DMS 273 (cell line): Measurements from ENCODE around the gene CNOT1.
A peak's percentile ranks its signal among the peaks of the same experiment; 100 is the strongest.

Source experiments
- DNase-seq: peaks from one replicate; lab custom pipeline; 2025; ENCODE audit not compliant: unreplicated experiment; lab: John Stamatoyannopoulos, UW

CNOT1 gene

DNA sequence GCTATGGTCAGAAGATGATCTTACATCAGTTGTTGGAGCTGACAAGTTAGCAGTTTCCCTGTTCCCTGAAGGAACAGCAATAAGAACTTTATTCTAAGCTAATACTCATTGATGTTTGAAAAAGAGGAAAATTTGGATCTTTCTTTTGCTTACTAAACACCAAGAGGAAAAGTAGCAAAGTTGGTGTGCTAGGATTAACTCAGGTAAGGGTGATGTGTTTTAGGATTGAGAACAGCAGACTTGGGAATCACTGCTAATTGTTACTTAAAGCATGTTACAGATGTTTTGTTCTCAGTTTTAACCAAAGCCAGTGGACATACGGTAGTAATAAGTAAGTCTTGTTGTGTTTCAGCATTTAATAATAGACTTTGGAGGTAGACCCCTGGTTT lies 110.7 kb downstream of the CNOT1 start:
- no peak for DNase-seq

DNA sequence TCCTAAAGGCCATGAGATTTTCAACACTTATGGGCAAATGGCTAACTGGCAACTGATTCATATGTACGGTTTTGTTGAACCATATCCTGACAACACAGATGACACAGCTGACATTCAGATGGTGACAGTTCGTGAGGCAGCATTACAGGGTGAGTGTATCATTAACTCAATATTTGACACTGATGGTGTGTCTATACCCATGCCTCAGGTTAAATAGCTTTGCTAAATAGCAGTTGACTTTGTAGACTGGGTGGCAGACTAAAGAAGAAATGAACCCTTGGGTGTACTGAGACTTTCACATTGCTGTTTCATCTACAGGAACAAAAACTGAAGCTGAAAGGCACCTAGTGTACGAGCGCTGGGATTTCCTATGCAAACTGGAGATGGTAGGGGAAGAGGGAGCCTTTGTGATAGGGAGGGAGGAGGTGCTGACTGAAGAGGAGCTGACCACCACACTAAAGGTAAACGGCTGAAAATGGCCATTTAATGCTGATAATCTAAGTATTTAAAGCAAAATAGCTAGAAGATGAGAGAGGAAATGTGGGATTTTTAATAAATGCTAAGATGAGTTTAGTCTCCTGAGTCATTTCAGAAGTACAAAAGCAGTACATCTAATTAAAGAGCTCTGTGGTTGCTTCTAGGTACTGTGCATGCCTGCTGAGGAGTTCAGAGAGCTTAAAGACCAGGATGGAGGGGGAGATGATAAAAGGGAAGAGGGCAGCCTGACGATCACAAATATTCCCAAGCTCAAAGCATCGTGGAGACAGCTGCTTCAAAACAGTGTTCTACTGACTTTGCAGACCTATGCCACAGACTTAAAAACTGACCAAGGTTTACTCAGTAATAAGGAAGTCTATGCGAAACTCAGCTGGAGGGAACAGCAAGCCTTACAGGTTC lies 111.3 kb downstream of the CNOT1 start:
- no peak for DNase-seq

DNA sequence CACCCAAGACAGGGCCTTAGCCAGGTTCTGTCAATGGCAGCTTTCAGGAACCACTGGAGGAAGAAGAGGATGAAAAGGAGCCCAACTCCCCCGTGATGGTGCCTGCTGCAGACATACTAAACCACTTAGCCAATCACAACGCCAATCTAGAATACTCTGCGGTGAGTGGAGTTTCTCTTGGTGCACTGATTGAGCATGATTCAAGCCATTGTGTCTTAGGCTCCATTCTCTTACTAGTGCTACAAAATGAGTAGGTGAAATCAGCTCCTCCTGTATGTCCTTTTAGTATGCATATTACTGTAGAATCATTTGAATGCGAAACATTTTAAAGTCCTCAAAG lies 112.9 kb downstream of the CNOT1 start:
- DNase-seq = no peak

DNA sequence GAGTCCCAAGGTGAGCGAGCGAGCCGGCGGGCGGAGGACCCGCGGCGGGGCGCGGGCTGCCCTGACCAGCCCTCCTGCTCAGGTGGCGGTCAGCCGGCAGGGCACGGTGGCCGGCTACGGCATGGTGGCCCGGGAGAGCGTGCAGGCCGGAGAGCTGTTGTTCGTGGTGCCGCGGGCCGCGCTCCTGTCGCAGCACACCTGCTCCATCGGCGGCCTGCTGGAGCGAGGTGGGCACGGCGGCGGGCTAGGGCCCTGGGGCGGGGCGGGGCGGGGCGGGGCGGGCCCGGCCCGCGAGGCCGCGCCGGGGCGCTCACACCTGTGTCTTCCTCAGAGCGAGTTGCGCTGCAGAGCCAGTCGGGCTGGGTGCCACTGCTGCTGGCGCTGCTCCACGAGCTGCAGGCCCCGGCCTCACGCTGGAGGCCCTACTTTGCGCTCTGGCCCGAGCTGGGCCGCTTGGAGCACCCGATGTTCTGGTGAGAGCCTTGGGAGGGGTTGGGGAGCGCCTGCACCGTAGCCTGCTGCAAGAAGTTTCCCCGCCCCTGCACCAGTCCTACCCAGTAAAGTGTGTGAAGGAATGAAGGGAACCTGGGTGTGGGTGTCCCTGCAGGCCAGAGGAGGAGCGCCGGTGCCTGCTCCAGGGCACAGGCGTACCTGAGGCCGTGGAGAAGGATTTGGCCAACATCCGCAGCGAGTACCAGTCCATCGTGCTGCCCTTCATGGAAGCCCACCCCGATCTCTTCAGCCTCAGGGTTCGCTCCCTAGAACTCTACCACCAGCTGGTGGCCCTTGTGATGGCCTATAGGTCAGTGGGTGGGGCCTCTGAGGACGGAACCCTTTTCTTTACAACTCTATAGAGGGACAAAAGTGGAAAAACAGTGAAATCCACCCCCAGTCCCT lies 113.5 kb downstream of the CNOT1 start:
- DNase-seq = peak; percentile 78

- DNase-seq = peak; percentile 95
Observed at GRCh38 chr16:58515125-58515870, 114.3 kb downstream of the CNOT1 start, which contains the start of gene SETD6. SETD6 (plus strand) TSS chr16:58515517; CDS start chr16:58515538, 21 bp downstream.

GRCh38 chr16:58513874-58514273 lies 115.8 kb downstream of the CNOT1 start:
- DNase-seq = no peak

- DNase-seq = peak; percentile 89
Observed at GRCh38 chr16:58511933-58512815, 117.5 kb downstream of the CNOT1 start.

DNA sequence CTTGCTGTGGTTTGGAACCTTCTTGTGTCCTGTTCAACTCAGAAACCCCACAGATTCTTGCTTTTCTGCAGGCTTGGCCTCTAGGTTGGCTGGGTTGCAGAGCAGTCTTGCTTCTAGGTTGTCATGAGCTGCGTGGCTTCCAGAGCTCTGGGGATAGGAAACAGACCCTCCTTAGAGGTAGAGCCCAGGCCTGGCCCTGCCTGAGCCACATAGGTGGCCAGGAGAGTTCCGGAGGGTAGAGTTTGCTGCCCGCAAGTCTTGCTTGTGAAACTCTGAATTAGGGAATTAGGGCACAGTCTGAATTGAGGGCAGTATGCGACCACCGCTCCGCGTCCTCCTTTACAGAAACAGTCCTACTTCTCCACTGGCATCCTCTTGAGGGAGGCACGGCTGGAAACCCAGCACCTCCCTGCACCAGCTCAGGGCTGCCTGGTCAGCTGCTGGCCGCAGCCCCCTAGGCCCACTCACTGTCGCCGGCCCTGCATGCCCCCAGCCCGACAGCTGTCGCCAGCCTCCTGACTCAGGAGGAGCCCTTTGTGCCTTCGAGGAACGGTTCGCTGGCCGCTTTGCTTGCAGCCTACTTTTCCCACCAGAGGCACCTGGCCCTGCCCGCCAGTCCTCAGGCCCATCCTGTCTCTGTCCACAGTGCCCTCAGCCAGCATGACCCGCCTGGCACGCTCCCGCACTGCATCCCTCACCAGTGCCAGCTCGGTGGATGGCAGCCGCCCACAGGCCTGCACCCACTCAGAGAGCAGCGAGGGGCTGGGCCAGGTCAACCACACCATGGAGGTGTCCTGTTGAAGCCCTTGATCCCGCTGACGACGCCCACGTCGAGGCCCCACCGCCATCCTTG lies 118.6 kb downstream of the CNOT1 start:
- DNase-seq = no peak

DNA sequence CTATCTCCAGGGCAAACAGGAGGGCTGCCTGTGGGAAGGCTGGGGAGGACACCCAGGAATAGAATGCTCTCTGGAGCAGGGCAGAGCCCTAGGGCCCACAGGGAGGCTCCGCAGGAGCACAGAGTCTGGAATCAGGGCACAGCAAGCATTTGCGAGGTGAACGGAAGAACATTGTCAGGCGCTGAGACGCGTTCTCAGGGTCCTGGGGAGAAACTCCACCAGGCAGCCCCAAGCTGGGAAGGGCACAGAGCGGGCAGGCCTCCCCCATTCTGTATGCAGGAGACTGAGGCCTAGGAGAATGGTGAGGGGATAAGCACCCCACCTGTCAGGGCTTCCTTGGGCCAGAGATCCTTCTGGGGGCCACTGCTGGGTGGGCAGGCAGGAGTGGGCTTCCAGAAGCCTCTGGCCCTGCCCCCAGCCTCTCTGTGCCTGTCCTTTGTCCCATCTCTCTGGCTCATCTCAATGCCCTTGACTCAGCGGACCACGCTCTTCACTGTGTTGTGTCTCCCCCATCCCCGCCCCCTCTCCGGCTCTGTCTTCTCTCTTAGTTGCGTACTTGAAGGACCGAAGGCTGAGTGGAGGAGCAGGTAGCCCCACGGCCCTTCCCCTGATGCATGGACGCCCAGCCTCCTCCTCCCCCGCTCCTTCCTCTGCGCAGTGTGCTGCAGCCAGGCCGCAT lies 119.4 kb downstream of the CNOT1 start:
- DNase-seq = no peak

DNA sequence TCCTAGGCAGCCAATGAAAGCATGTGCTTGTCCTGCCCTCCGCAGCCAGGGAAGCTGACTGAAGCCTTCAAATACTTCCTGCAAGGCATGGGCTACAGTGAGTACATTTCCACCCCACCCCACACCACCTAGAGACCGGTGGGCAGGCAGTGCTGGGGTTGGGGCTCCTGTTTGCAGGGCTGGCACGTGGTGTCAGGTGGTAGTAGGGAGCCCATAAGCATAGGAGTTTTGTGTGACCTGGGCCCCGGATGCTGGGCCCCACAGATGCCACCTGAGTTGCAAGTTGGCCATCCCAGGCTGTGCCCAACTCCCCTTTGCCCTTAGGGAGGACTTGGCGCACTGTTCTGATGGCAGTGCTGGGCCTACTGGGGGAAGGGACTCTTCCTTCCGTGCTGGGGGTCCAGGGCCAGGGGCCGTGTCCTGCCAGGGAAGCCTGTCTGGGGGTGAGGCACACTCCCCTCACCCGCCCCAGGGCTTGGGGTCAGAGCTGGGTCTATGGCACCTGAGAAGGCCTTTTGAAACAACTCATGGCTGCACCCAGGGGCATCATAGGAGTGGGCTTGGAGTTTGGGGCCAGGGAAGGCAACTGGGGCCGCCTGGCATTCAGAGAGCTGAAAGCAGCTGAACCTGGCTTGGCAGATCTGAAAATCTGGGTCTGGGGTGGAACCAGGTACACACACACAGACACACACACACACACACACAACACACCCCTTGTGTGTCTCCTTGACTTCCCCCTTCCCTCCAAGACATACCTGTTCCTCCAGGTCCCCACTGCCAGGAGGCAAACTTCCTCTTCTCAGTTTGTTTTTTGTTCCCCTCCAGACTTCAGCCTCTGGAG lies 120.2 kb downstream of the CNOT1 start:
- DNase-seq = no peak

DNA sequence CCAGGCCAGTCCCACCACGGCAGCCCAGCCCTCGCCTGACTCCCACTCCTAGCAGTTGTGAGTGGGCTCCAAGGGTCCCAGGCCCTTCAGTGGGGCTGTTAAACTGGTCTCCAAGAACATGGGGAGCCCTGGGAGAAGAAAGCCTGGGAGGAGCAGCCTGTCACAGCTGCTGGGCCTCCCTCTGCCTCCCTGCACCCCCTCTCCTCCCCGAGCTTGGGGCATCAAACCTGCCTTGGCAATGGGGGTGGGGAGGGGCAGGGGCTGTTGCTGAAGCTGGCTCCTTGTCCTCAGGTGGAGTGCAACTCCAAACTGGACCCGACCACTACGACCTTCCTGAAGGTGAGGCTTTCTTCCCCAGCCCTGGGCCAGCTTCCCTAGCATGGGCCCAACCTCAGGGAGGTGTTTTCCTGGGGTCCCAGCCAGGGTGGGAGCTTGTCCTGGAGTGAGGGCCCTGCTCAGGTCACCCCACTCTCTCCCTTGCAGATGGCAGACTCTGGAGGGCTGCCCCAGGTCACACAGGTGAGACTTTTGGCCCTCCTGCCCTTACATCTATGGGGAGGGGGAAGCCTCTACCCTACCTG lies 120.9 kb downstream of the CNOT1 start:
- no peak for DNase-seq

DNA sequence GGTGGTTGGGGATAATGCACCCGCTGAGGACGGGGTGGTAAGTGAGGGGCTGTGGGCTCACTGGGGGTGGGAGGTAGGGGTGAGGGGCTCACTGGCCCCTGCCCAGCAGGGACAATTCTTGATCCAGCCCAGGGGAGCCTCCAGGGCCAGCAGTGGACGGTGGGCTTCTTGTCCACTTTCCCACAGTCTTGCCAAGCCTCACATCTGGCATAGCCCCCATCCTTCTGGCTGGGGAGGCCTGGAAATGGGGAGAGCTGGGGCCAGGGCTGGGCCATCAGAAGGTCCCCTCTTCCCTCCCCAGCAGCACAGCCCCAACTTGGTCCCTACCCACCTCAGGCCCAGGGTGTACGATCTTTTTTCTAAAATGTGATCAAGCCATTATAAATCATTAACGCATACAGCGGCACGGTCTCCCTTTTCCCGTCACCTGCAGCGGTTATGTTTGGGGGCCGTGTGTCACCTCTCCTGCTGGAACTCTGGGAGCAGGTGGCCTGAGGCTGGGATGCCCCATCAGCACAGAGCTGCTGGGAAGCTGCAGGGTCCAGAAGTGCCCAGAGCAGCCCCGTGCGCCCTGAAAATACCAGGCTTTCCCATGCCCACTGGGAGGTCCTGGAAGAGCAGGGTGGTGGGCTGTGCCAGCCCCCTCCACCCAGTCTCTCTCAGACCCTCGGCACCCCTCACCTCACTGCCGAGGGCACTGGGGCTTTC lies 121.5 kb downstream of the CNOT1 start:
- DNase-seq = no peak

DNA sequence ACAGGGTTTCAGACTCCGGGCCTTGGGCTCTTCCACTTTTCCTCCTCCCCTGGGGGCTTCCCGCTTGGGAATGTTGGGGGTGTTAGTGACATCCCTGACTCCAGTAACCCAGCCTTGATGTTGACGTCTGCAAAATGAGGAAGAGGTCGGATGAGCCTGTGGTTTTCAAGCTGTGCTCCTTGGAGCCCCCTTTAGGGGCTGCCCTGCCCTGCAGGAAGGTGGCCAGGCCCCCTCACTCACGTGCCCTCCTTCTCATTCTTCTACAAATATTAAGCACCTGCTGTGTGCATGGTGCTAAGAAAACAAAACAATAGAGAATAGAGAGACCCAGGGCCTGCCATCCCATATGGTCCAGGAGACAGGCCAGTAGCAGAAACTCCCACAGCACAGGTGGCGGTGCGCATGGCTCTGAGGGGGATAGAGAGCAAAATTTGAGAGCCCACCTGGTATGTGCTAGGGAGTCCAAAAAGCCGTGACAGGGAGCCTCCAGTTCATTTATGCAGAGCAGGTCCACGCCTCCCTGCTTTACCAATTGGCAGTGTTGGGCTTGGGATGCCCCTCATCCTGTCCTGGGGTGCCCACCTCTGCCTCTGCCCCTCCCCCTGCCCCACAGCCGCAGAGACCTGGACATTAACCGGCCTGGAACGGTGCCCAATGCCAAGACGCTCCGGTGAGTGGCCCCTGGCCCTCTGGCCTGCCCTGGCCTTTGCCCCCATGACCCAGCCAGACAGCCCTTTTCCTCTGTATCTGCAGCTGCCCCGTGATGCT lies 122.2 kb downstream of the CNOT1 start:
- no peak for DNase-seq

DNA sequence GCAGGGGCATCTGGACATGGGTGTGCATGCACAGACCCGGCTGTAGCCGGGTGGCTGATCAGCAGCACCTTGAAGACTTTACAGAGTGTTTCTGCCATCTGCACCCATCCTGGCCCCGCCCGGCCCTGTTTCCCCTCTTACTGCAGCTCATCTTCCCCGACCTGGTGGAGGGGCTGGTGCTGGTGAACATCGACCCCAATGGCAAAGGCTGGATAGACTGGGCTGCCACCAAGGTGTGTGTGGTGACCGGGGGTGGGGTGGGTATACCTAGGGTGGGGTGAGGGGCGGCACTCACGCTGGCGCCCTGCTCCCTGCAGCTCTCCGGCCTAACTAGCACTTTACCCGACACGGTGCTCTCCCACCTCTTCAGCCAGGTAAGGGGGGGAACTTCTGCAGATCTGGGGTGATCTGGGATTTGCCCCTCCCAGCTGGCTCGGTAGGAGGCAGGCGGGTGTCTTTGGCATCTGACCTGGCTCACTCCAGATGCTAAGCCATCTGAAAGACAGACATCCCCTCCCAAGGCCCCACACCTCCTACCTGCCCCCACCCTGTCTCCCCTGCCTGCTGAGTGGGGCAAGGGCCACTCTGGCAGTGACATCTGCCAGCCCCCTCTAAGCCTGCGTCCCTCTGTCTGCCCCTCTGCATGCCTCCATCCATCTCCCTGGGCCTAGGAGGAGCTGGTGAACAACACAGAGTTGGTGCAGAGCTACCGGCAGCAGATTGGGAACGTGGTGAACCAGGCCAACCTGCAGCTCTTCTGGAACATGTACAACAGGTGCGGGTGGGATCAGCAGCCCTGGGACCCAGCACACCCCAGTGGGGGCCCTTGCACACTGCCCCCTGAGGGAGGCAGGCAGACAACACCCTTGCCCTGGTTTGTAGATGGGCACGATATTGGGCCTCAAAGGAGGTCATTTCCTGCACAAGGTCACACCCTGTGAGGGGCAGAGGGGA lies 123.1 kb downstream of the CNOT1 start:
- peak; percentile 43 for DNase-seq
